Liver (tissue), 9 donors: ENCODE results near the gene DLX6. TPM values are rescaled to one million over a fixed set of nuclear protein-coding genes. Genes with fewer than 3 reads are reported as not detected.

Source experiments
- DNase-seq: peaks from one replicate; pipeline ENCODE4 v3.0.0-alpha.2; 2017; ENCODE audit warnings: low spot score
- H3K27ac ChIP-seq, 2 donors: one replicate each; pipeline ENCODE4 v1.7.0; 2013; ENCODE audit warnings: inconsistent platforms in 2 of 2, low read length in 2 of 2, control low read depth in 1 of 2, low read depth in 1 of 2, mild to moderate bottlenecking in 1 of 2
- H3K27me3 ChIP-seq, 4 donors: one replicate each; pipeline versions ENCODE4 v1.6.1 to v1.7.0; 2013; ENCODE audit warnings: low read length in 3 of 4, inconsistent platforms in 1 of 4, mild to moderate bottlenecking in 1 of 4, moderate library complexity in 1 of 4; ENCODE audit not compliant: control insufficient read depth in 4 of 4, insufficient read depth in 4 of 4
- H3K36me3 ChIP-seq, 4 donors: one replicate each; pipeline versions ENCODE4 v1.6.1 to v1.7.0; 2013; ENCODE audit warnings: low read length in 3 of 4, mild to moderate bottlenecking in 3 of 4, low read depth in 1 of 4, moderate library complexity in 1 of 4; ENCODE audit not compliant: control insufficient read depth in 4 of 4, insufficient read depth in 3 of 4
- H3K4me1 ChIP-seq, 4 donors: one replicate each; pipeline versions ENCODE4 v1.6.1 to v1.7.0; 2013; ENCODE audit warnings: low read length in 3 of 4, mild to moderate bottlenecking in 3 of 4, moderate library complexity in 1 of 4; ENCODE audit not compliant: control insufficient read depth in 4 of 4, insufficient read depth in 4 of 4
- H3K4me3 ChIP-seq, 3 donors: one replicate each; pipeline versions ENCODE4 v1.6.1 to v1.7.0; 2013; ENCODE audit warnings: low read length in 3 of 3, control low read depth in 1 of 3, low read depth in 1 of 3, mild to moderate bottlenecking in 1 of 3
- H3K9ac ChIP-seq, 2 donors: one replicate each; pipeline ENCODE4 v1.7.0; 2013; ENCODE audit warnings: low read length in 2 of 2, mild to moderate bottlenecking in 2 of 2, moderate library complexity in 2 of 2, control low read depth in 1 of 2, low read depth in 1 of 2
- H3K9me3 ChIP-seq, 4 donors: one replicate each; pipeline versions ENCODE4 v1.6.1 to v1.7.0; 2013; ENCODE audit warnings: low read length in 3 of 4; ENCODE audit not compliant: control insufficient read depth in 4 of 4
- ATF3 ChIP-seq: IDR thresholded peaks from 2 replicates; pipeline ENCODE4 v1.6.1; 2016; ENCODE audit warnings: antibody characterized with exemption
- CTCF ChIP-seq: fragments of 150-350 bp; IDR thresholded peaks from 2 replicates; pipeline ENCODE4 v1.5.1; 2017; ENCODE audit warnings: improper control_type of control experiment, low read depth, low read length; ENCODE audit not compliant: missing input control
- EGR1 ChIP-seq, 2 donors: IDR thresholded peaks; 2 replicates each; pipeline ENCODE4 v1.6.1; 2016 to 2018; ENCODE audit warnings: antibody characterized with exemption in 2 of 2, low read depth in 2 of 2
- FOXA1 ChIP-seq: IDR thresholded peaks from 2 replicates; pipeline ENCODE4 v1.6.1; 2016; ENCODE audit warnings: antibody characterized with exemption
- FOXA2 ChIP-seq: IDR thresholded peaks from 2 replicates; pipeline ENCODE4 v1.6.1; 2016; ENCODE audit warnings: antibody characterized with exemption
- GABPA ChIP-seq, 2 donors: IDR thresholded peaks in 1 of 2; conservative IDR thresholded peaks in 1 of 2; 2 replicates each; pipeline ENCODE4 v1.6.1; 2016; ENCODE audit warnings: antibody characterized with exemption in 2 of 2, mild to moderate bottlenecking in 1 of 2, moderate library complexity in 1 of 2
- HNF4A ChIP-seq, 2 donors: conservative IDR thresholded peaks; 2 replicates each; pipeline ENCODE4 v1.6.1; 2016; ENCODE audit warnings: antibody characterized with exemption in 2 of 2, mild to moderate bottlenecking in 2 of 2
- HNF4G ChIP-seq: IDR thresholded peaks from 2 replicates; pipeline ENCODE4 v1.6.1; 2016; ENCODE audit warnings: antibody characterized with exemption
- JUND ChIP-seq, 2 donors: IDR thresholded peaks; 2 replicates each; pipeline ENCODE4 v1.6.1; 2016; ENCODE audit warnings: antibody characterized with exemption in 2 of 2
- MAX ChIP-seq: IDR thresholded peaks from 2 replicates; pipeline ENCODE4 v1.6.1; 2016; ENCODE audit warnings: antibody characterized with exemption
- NR2F2 ChIP-seq: IDR thresholded peaks from 2 replicates; pipeline ENCODE4 v1.6.1; 2016; ENCODE audit warnings: antibody characterized with exemption
- RAD21 ChIP-seq, 2 donors: IDR thresholded peaks; 2 replicates each; pipeline ENCODE4 v1.6.1; 2016; ENCODE audit warnings: antibody characterized with exemption in 2 of 2, mild to moderate bottlenecking in 2 of 2
- REST ChIP-seq: IDR thresholded peaks from 2 replicates; pipeline ENCODE4 v1.6.1; 2016; ENCODE audit warnings: antibody characterized with exemption, mild to moderate bottlenecking
- RXRA ChIP-seq, 2 donors: IDR thresholded peaks; 2 replicates each; pipeline ENCODE4 v1.6.1; 2017 to 2018; ENCODE audit warnings: antibody characterized with exemption in 2 of 2, mild to moderate bottlenecking in 1 of 2
- SP1 ChIP-seq: IDR thresholded peaks from 2 replicates; pipeline ENCODE4 v1.6.1; 2018; ENCODE audit warnings: antibody characterized with exemption, mild to moderate bottlenecking
- TAF1 ChIP-seq: conservative IDR thresholded peaks from 2 replicates; pipeline ENCODE4 v1.6.1; 2016; ENCODE audit warnings: antibody characterized with exemption, mild to moderate bottlenecking
- YY1 ChIP-seq: IDR thresholded peaks from 2 replicates; pipeline ENCODE4 v1.6.1; 2016; ENCODE audit warnings: antibody characterized with exemption, mild to moderate bottlenecking
- WGBS: extraction: QIAGEN DNeasy Blood & Tissue Kit; methylation state at CpG from one replicate; pipeline ENCODE4 v1.1.7; 2013; 5-methylcytosine and 5-hydroxymethylcytosine counted together
- polyA plus RNA-seq, 2 donors: library from polyadenylated mRNA; stranded (reverse) in 1 of 2; unstranded in 1 of 2; fragments of 200-250 nt in 1 of 2; fragments of >200 nt in 1 of 2; fragmentation: Nextera tagmentation in 1 of 2; extraction: Ambion mirVana in 1 of 2; gene quantifications; one replicate each; pipeline versions ENCODE4 v1.2.1 to v1.2.3, GENCODE V29; 2013 to 2015
- total RNA-seq, 2 donors: library from RNA; depleted of rRNA; stranded (reverse); fragments of >200 nt; gene quantifications; one replicate each; pipeline ENCODE4 v1.2.3, GENCODE V29; 2014
- donor health status: healthy.
- donor health status: healthy.
- donor health status: healthy.
- donor health status: healthy.
- donor health status: healthy.

The DLX6 gene
- total and polyA plus RNA-seq, 4 donors = not detected

- Histone ChIP-seq H3K27ac (no peak overlapping the region), H3K9ac (no peak overlapping the region), H3K36me3 (no peaks in the 10 kb centered on the region), H3K27me3 (peaks cover 3 to 37% (median 19%) of the 10 kb centered on the region in 4 donors), H3K4me3 (no peak overlapping the region), H3K4me1 (peaks cover 10 to 38% (median 21%) of the 10 kb centered on the region in 4 donors), H3K9me3 (peaks cover 0 to 8% (median 1%) of the 10 kb centered on the region in 4 donors)
- 12% methylated on average over 39 of the region's 39 CpGs for WGBS
- DNase-seq = no peak
- no peak for TF ChIP-seq JUND (IDR thresholded peaks at IDR 0.05)
- TF ChIP-seq MAX = no peak
- no peak for TF ChIP-seq TAF1
- TF ChIP-seq REST = no peak
- TF ChIP-seq EGR1 (IDR thresholded peaks at IDR 0.05; ENCODE audit: low read depth in 2 of 2) = no peak
- TF ChIP-seq ATF3 = no peak
- no peak for TF ChIP-seq YY1
- TF ChIP-seq HNF4G = no peak
- TF ChIP-seq CTCF = no peak
- no peak for TF ChIP-seq SP1
- no peak for TF ChIP-seq GABPA (IDR thresholded peaks at IDR 0.05 in 1 of 2, conservative IDR thresholded peaks at IDR 0.05 in 1 of 2)
- TF ChIP-seq RXRA (IDR thresholded peaks at IDR 0.05) = no peak
- TF ChIP-seq RAD21 (IDR thresholded peaks at IDR 0.05) = no peak
- no peak for TF ChIP-seq FOXA1
These were observed 16.6 kb downstream of the DLX6 start for GRCh38 chr7:97021747-97022490.

GRCh38 chr7:97022491-97023306 lies 17.3 kb downstream of the DLX6 start:
- Histone ChIP-seq H3K4me1 (peaks cover 10 to 41% (median 28%) of the 10 kb centered on the region in 4 donors), H3K36me3 (no peaks in the 10 kb centered on the region), H3K27me3 (peaks cover 3 to 31% (median 16%) of the 10 kb centered on the region in 4 donors), H3K4me3 (no peak overlapping the region), H3K9ac (no peak overlapping the region), H3K9me3 (peaks cover 0 to 8% (median 1%) of the 10 kb centered on the region in 4 donors), H3K27ac (no peak overlapping the region)
- no peak for DNase-seq
- TF ChIP-seq FOXA1 (no peak), TAF1 (no peak), YY1 (no peak), MAX (no peak), REST (no peak), ATF3 (no peak), NR2F2 (no peak), JUND (IDR thresholded peaks at IDR 0.05) (no peak), FOXA2 (no peak), HNF4A (conservative IDR thresholded peaks at IDR 0.05) (no peak), EGR1 (IDR thresholded peaks at IDR 0.05; ENCODE audit: low read depth in 2 of 2) (no peak), RAD21 (IDR thresholded peaks at IDR 0.05) (no peak), SP1 (no peak)
- WGBS = 9% methylated on average over 35 of the region's 35 CpGs
